ENCODE data around the gene ANKRD53. TPM values are rescaled to one million over a fixed set of nuclear protein-coding genes. Genes with fewer than 3 reads are reported as not detected.
"Not testable (repeated sequence)": the region's sequence is repeated elsewhere in the genome, so short reads cannot be mapped to it uniquely, and the experiment has no call there.

The ANKRD53 gene
- total RNA-seq, 2 experiments from 2014 or later = not detected

DNA sequence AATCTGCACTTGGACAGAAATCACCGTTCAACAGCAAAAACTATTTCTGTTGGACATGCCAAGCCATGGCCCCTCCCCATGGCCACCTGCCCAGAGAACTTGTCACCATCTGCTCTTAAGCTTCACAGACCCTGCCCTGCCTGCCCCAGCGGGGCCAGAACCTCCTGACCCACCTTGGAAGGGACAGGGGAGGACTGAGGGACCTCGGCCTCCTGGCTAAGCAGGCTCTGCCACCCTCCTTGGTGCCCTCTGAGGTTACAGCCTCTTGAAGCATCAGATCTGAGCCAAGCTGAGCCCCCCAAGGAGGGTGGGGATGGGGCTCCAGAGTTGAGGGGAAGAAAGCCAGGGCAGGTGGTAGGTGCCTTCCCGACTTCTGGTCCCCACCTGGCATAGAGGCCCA lies 9.7 kb downstream of the ANKRD53 start:
- Mint-ChIP-seq H3K9me3 (no peaks in the 10 kb centered on the region), H3K4me1 (ENCODE audit: low read depth) (peaks cover 29% of the 10 kb centered on the region), H3K27ac (no peak overlapping the region), H3K27me3 (no peaks in the 10 kb centered on the region), H3K36me3 (peaks cover 18% of the 10 kb centered on the region), H3K4me3 (no peak overlapping the region)
- intact Hi-C loops (cut with micrococcal nuclease) = loop anchor here (10.0 kb wide), 1 partner anchor 693 kb away; the partner anchor contains the start of gene SNRPG
- POLR2A ChIA-PET = interaction anchor here (0.6 kb wide), 1 partner anchor 1386 kb away, joined by 7 read pairs; no protein-coding TSS in a partner anchor
- DNase-seq = peak; percentile 5
- CTCF ChIA-PET = no interaction called here

DNA sequence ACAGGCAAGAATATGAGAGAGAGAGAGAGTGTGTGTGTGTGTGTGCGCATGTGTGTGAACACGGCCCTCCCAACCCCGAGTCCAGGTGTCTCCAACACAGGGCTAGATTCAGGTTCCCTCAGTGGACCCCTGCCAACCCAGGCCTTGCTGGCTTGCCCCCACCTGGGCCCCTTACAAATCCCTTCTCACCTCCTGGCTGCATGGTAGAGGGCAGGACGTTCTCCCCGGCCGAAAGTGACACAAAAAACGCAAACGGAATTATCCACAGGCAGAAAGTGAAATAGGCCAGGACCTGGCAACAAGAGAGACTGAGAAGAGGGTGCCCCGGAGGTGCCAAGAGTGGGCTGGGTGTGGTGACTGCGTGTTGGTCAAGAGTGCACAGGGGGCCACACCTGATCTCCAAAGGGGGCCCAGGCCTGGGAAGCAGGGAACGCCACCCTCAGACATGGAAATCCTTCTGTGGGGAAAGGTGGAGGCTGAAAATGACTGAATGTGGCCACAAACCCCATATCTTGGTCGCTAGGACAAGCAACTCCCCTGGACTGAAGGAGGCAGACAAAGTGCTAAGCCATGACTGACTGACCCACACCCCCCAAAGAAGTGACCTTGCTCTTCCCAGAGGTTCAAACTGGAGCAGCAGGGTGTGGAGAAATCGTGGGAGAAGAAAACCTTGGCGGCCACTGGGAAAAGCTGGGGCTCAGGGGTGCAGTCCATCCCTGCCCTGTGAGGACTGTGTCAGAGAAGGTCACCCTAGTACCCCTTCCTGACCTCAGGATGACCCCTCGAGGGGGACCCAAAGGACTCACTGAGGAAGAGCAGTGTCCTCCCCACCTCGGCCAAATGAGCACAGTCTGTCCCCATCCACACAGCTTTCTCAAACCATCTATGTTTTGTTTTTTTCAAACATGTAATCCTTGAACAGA lies 10.6 kb downstream of the ANKRD53 start:
- peak; percentile 5 for DNase-seq
- H3K4me1 Mint-ChIP-seq (ENCODE audit: low read depth) = peaks cover 37% of the 10 kb centered on the region
- no peaks in the 10 kb centered on the region for H3K9me3 Mint-ChIP-seq
- peaks cover 23% of the 10 kb centered on the region for H3K36me3 Mint-ChIP-seq
- H3K27me3 Mint-ChIP-seq = no peaks in the 10 kb centered on the region
- POLR2A ChIA-PET = no interaction called here
- no peak overlapping the region for H3K27ac Mint-ChIP-seq
- CTCF ChIA-PET = no interaction called here
- intact Hi-C loops (cut with micrococcal nuclease) = loop anchor here (10.0 kb wide), 1 partner anchor 694 kb away; the partner anchor contains the start of gene SNRPG
- no peak overlapping the region for H3K4me3 Mint-ChIP-seq

DNA sequence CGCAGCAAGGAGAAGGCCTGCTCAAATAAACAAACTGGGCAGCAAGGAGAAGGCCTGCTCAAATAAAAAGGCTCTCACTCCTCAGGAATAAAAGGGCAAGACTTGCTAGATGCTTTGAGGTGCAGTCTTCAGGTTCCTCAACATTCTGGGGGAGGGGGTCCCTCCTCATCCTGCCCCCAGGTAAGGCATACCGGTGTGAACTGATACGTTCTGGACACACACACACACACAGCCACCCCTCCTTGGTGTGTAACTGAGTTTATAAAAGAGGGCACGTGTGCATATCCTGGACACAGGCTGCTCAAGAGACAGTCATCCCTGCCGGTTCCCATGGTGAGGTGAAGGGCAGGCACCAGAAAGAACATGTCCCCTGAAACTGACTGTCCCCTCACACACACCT lies 11.8 kb downstream of the ANKRD53 start:
- Mint-ChIP-seq H3K9me3 (no peaks in the 10 kb centered on the region), H3K27me3 (no peaks in the 10 kb centered on the region), H3K4me3 (no peak overlapping the region), H3K4me1 (ENCODE audit: low read depth) (peaks cover 28% of the 10 kb centered on the region), H3K27ac (no peak overlapping the region), H3K36me3 (peaks cover 26% of the 10 kb centered on the region)
- intact Hi-C loops (cut with micrococcal nuclease) = loop anchor here (10.0 kb wide), 1 partner anchor 235 kb away; the partner anchor contains the start of gene PAIP2B
- DNase-seq = no peak
- ChIA-PET POLR2A (no interaction called here), CTCF (no interaction called here)

DNA sequence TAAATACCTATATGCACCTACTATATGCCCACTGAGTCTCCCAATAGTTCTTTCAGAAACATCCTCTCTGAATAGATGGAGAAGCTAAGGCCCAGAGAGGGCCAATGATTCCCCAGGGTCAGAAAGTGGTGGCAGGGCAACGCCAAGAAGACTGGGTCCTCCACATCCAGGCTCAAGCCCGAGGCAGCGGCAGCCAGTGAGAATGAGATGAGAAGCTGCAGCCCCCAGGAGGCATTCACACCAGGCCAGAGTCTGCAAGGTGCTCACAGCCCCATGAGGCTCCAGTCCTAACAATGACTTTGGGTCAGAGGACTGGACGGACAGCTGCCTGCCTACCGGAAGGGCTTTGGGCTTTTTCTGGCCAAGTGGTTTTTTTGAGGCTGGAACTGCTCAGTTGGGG lies 12.7 kb downstream of the ANKRD53 start:
- Mint-ChIP-seq H3K27ac (no peak overlapping the region), H3K27me3 (no peaks in the 10 kb centered on the region), H3K4me1 (ENCODE audit: low read depth) (peaks cover 31% of the 10 kb centered on the region), H3K36me3 (peaks cover 22% of the 10 kb centered on the region), H3K4me3 (no peak overlapping the region), H3K9me3 (no peaks in the 10 kb centered on the region)
- ChIA-PET CTCF (interaction anchor here (0.6 kb wide), 1 partner anchor 126 kb away, joined by 3 read pairs; no protein-coding TSS in a partner anchor), POLR2A (no interaction called here)
- no peak for DNase-seq
- intact Hi-C loops (cut with micrococcal nuclease) = loop anchor here (10.0 kb wide), 1 partner anchor 234 kb away; the partner anchor contains the start of gene PAIP2B

DNA sequence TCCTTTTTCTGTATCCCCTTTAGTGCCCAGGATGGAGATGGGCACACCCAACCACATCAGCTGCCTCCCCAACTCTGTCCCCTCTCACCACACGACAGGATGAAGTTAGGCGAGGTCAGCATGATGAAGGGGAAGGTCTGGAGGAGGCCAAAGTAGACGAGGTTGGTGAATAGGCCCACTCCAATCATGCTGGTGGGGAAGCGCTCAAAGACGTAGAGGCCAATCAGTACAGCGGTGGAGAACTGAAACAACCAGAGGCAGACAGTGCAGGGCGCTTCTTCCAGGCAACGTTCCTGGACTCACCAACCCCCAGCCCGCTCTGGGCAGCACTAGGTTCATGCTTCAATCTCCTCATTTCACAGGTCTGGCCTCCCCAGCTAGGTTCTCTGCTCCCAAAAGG lies 13.3 kb downstream of the ANKRD53 start:
- peak overlapping the region; percentile 13 for H3K27ac Mint-ChIP-seq

DNA sequence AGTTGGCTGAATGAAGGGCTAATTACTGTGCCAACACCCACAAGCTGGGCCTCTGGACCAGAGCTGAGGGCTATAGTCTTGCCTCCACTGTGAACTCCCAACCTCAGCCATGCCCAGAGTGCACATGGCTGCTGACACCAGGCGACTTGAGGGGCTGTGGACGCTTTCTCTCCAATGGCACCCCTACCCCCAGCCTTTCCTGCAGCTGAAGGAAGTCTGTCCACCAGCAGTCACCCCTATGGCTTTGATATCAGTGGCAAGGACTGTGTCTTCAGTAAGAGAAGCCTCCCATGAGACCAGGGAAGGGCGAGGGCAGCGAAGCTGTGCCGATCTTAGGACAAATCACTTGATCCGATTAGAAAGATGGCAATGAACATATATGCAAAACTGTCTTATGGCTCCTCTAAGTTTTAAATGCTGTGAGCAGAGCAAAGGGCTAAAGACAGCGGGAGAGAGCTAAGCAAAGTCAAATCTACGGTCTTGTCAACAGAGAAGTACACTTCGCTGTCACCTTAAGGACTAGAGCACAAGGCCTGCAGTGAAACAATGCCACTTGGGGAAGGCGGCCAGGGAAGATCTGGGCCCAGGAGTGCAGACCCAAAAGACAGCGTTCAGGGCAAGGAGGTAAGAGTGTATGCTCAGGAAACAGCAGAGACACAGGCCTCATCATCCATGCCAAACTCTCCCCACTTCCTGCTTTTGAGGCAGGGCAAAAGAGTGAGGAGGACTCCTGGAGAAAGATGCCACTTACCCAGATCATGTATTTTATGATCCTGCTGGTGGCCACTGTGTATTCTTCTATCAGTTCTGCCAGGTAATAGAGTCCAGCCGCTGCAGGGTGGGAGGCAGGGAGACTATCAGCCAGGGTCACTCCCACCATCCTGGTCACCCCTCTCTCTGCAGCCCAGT lies 14.8 kb downstream of the ANKRD53 start:
- no peaks in the 10 kb centered on the region for H3K27me3 Mint-ChIP-seq
- H3K4me1 Mint-ChIP-seq (ENCODE audit: low read depth) = peaks cover 31% of the 10 kb centered on the region
- peak overlapping the region; percentile 93 for H3K4me3 Mint-ChIP-seq
- POLR2A ChIA-PET = no interaction called here
- no peaks in the 10 kb centered on the region for H3K9me3 Mint-ChIP-seq
- peak overlapping the region; percentile 91 for H3K27ac Mint-ChIP-seq
- H3K36me3 Mint-ChIP-seq = peaks cover 18% of the 10 kb centered on the region
- CTCF ChIA-PET = interaction anchor here (0.8 to 2.5 kb wide), 4 partner anchors 8 to 122 kb away, joined by 3 to 15 read pairs (median 6); no protein-coding TSS in a partner anchor
- DNase-seq = no peak
- intact Hi-C loops (cut with micrococcal nuclease) = loop anchor here (10.0 kb wide), 1 partner anchor 232 kb away; the partner anchor contains the start of gene PAIP2B

More for the DNA sequence above, 13.3 kb downstream of the ANKRD53 start:
- DNase-seq = no peak
- CTCF ChIA-PET = interaction anchor here (1.1 kb wide), 1 partner anchor 120 kb away, joined by 3 read pairs; no protein-coding TSS in a partner anchor
- Mint-ChIP-seq H3K9me3 (no peaks in the 10 kb centered on the region), H3K27me3 (no peaks in the 10 kb centered on the region), H3K4me3 (no peak overlapping the region), H3K4me1 (ENCODE audit: low read depth) (peaks cover 31% of the 10 kb centered on the region), H3K36me3 (peaks cover 18% of the 10 kb centered on the region)
- intact Hi-C loops (cut with micrococcal nuclease) = loop anchor here (10.0 kb wide), 1 partner anchor 233 kb away; the partner anchor contains the start of gene PAIP2B
- POLR2A ChIA-PET = no interaction called here

DNA sequence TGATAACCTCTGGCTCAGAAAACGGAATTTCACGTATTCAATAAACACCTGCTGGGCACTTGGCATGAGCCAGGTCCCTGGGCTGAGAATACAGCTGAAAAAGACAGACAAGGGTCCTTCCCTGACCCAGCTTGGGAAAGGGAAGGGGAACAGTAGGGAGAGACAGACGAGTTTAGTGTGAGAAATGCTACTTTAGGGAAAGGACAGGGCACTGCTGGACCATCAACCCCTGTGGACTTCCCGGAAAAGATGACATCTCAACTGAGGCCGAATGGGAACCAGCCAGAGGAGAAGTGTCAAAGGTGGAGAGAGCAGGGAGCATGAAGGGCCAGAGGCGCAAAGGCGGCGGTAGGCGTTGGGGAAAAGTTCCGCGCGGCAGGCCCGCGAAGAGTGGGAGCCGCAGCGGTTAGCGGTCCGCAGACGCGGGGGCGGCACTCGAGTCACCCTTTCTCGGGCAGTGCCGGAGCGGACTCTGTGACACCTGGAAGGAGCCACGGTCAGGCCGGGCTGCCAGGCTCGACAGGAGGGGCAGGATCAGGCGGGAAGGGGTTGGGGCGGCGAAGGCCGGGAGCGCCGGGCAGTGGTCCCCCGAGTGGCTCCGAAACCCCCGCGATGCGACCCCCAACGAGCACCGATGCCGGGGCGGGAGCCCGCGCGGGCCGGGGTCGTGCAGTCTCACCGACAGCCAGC lies 15.7 kb downstream of the ANKRD53 start:
- Mint-ChIP-seq H3K9me3 (no peaks in the 10 kb centered on the region), H3K4me3 (peak overlapping the region; percentile 93), H3K4me1 (ENCODE audit: low read depth) (peaks cover 31% of the 10 kb centered on the region), H3K27me3 (no peaks in the 10 kb centered on the region), H3K27ac (peak overlapping the region; percentile 91), H3K36me3 (peaks cover 11% of the 10 kb centered on the region)
- DNase-seq = peak; percentile 73
- POLR2A ChIA-PET = no interaction called here
- intact Hi-C loops (cut with micrococcal nuclease) = loop anchor here (10.0 kb wide), 1 partner anchor 231 kb away; the partner anchor contains the start of gene PAIP2B
- CTCF ChIA-PET = interaction anchor here (0.6 to 2.5 kb wide), 4 partner anchors 9 to 842 kb away, joined by 3 to 15 read pairs (median 4); no protein-coding TSS in a partner anchor

DNA sequence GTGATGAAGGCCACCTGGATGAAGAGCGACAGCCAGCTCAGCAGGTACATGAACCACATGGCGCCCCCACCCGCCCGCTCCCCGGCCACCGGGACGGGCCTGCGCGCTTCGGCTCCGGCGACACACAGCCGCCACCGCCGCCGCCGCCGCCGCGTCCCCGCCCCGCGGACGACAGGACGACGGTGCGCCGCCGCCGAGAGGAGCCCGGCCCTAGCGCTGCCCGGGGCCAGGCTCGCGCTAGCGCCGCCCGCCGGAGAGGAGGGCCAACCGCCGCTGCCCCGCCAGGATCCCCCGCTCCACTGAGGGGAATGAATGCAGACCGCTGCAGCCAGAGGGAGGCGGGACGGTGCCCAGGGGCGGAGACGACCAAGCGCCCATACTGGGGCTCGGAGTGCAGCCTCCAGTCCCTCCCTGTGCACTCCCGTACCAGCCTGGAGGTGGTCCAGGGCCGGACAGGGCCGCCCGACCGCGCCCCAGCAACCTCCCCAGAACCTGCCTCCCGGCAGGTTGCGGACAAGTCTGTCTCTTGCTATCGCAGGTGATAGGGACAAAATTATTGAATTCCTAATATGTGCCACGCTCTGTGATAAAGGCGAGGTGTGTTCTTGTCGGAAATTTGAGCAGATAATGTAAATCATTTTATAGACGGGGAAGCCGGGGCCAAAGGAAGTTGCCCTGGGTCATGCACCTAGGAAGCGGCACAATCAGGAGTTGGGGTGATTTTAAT lies 16.4 kb downstream of the ANKRD53 start, which contains the start of gene TEX261:
Gene TEX261 (minus strand): TSS at position 175 of the 727 bp plus-strand sequence. CDS start 116 bp downstream, at position 59.
- CTCF ChIA-PET = interaction anchor here (0.6 to 2.5 kb wide), 3 partner anchors 10 to 843 kb away, joined by 3 to 15 read pairs (median 4); no protein-coding TSS in a partner anchor
- intact Hi-C loops (cut with micrococcal nuclease) = loop anchor here (1.0 to 10.0 kb wide), 5 partner anchors 10 to 230 kb away; partner anchors contain the start of genes NAGK and PAIP2B
- POLR2A ChIA-PET = no interaction called here
- H3K4me3 Mint-ChIP-seq = peak within 1 kb of the TSS; percentile 93
- no peaks in the 10 kb centered on the region for H3K9me3 Mint-ChIP-seq
- H3K4me1 Mint-ChIP-seq (ENCODE audit: low read depth) = peaks cover 31% of the 10 kb centered on the region
- peak; percentile 94 for DNase-seq
- peak within 1 kb of the TSS; percentile 91 for H3K27ac Mint-ChIP-seq
- H3K27me3 Mint-ChIP-seq = no peaks in the 10 kb centered on the region
- H3K36me3 Mint-ChIP-seq = peaks cover 11% of the 10 kb centered on the region

DNA sequence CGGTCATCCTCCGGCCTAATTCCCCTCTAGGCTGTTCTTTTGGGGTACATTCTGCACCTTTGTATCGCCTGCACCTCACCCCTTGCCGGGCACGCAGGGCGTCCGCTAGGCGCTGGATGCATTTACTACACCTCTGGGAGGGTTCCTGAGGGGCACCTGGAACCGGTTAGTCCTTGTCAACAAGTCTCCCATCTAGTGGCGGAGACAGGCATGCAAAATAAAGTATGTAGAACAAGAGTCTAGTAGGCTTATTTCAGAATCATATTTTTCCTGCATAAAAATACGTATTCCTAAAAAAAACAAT lies 16.9 kb downstream of the ANKRD53 start:
- Mint-ChIP-seq H3K4me1 (ENCODE audit: low read depth) (peaks cover 31% of the 10 kb centered on the region), H3K4me3 (peak overlapping the region; percentile 82), H3K9me3 (no peaks in the 10 kb centered on the region), H3K27ac (peak overlapping the region; percentile 73), H3K27me3 (no peaks in the 10 kb centered on the region), H3K36me3 (peaks cover 11% of the 10 kb centered on the region)
- intact Hi-C loops (cut with micrococcal nuclease) = loop anchor here (1.0 to 10.0 kb wide), 5 partner anchors 10 to 229 kb away; partner anchors contain the start of genes NAGK and PAIP2B
- CTCF ChIA-PET = no interaction called here
- peak; percentile 68 for DNase-seq
- POLR2A ChIA-PET = no interaction called here

DNA sequence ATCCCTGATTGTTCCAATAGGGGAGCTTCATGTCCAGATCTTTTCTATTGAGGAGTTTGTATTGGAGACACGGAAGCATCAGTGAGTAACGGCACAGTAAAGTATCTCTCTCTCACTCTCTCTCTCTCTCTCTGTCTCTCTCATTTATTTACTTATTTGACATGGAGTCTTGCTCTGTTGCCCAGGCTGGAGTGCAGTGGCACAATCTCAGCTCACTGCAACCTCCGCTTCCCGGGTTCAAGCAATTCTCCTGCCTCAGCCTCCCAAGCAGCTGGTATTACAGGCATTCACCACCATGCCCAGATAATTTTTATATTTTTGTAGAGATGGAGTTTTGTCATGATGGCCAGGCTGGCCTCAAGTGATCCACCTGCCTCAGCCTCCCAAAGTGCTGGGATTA lies 20.5 kb downstream of the ANKRD53 start:
- H3K4me3 Mint-ChIP-seq, H3K9me3 Mint-ChIP-seq, H3K27ac Mint-ChIP-seq, DNase-seq, H3K36me3 Mint-ChIP-seq, POLR2A ChIA-PET, H3K27me3 Mint-ChIP-seq: not testable (repeated sequence)
- intact Hi-C loops (cut with micrococcal nuclease) = loop anchor here (10.0 kb wide), 1 partner anchor 226 kb away; the partner anchor contains the start of gene PAIP2B
- peaks cover 14% of the 10 kb centered on the region for H3K4me1 Mint-ChIP-seq (ENCODE audit: low read depth)
- CTCF ChIA-PET = interaction anchor here (5.2 kb wide), 1 partner anchor 33 kb away, joined by 64 read pairs; no protein-coding TSS in a partner anchor

Measured in activated CD4-positive, alpha-beta memory T cell treated with anti-CD3 and anti-CD28 coated beads for 36 hours (primary cell).